Activated CD4-positive, alpha-beta memory T cell treated with anti-CD3 and anti-CD28 coated beads for 36 hours (primary cell): Measurements from ENCODE around the gene SLC39A9. TPM values are rescaled to one million over a fixed set of nuclear protein-coding genes. Genes with fewer than 3 reads are reported as not detected.

ENCODE experiments used
- CTCF ChIA-PET: fragments of 350-600 bp; sonication (Branson Sonifier 250); formaldehyde crosslinking; loops from one replicate; lab custom pipeline; 2021; ENCODE audit warnings: antibody characterized with exemption, inconsistent platforms; lab: Charles Lee
- POLR2A ChIA-PET: fragments of 350-600 bp; sonication (Branson Sonifier 250); formaldehyde crosslinking; loops from one replicate; lab custom pipeline; 2021; ENCODE audit warnings: antibody characterized with exemption; lab: Charles Lee
- DNase-seq: peaks from one replicate; pipeline ENCODE4 v3.0.0-alpha.2; 2020
- H3K27ac Mint-ChIP-seq: one replicate; pipeline ENCODE4 v1.8.0; 2021; ENCODE audit warnings: mixed read lengths
- H3K27me3 Mint-ChIP-seq: one replicate; pipeline ENCODE4 v1.8.0; 2021; ENCODE audit warnings: mixed read lengths
- H3K36me3 Mint-ChIP-seq: one replicate; pipeline ENCODE4 v1.8.0; 2021; ENCODE audit warnings: mixed read lengths
- H3K4me1 Mint-ChIP-seq: one replicate; pipeline ENCODE4 v1.8.0; 2021; ENCODE audit warnings: low read depth, mixed read lengths
- H3K4me3 Mint-ChIP-seq: one replicate; pipeline ENCODE4 v1.8.0; 2021; ENCODE audit warnings: mild to moderate bottlenecking, mixed read lengths
- H3K9me3 Mint-ChIP-seq: one replicate; pipeline ENCODE4 v1.8.0; 2021; ENCODE audit warnings: mixed read lengths
- intact Hi-C: fragments of 100-400 bp; cut with micrococcal nuclease; formaldehyde crosslinking; loops from one replicate; pipeline ENCODE4 v1.15.1; 2023
- total RNA-seq, 2 experiments: library from RNA; stranded (reverse); gene quantifications; one replicate each; pipeline ENCODE4 v1.2.3, GENCODE V29; 2021

The SLC39A9 gene
- total RNA-seq, 2 experiments from 2014 or later, result 39.3 to 40.3 TPM

DNA sequence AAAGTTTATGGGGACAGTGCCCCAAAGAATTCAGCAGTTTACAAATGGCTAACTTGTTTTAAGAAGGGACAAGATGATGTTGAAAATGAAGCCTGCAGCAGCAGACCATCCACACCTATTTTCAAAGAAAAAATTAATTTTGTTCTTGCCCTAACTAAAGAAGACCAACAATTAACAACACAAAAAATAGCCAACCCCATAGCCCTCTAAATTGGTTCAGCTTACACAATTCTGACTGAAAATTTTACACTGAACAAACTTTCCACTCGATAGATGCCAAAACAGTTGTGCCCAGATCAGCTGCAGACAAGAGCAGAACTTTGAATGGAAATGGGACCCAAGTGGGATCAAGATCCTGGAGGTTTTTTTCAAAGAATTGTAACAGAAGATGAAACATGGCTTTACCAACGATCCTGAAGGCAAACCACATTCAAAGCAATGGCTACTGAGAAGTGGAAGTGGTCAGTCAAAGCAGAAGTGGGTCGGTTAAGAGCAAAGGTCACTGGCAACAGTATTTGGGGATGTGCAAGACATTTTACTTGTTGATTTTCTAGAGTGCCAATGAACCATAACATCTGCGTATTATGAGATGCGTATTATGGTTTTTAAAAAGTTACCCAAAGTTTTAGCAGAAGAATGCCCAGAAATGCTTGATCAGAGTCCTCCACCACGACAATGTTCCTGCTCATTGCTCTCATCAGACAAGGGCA lies 30.0 kb downstream of the SLC39A9 start:
- peaks cover 30% of the 10 kb centered on the region for H3K36me3 Mint-ChIP-seq
- intact Hi-C loops, result no loop called here
- no peak overlapping the region for H3K4me3 Mint-ChIP-seq
- H3K9me3 Mint-ChIP-seq, result no peaks in the 10 kb centered on the region
- no peak overlapping the region for H3K27ac Mint-ChIP-seq
- no peak for DNase-seq
- POLR2A ChIA-PET, result interaction anchor here (0.6 kb wide), 3 partner anchors 288 to 823 kb away, joined by 3 to 4 read pairs (median 4); no protein-coding TSS in a partner anchor
- H3K4me1 Mint-ChIP-seq, result peaks cover 5% of the 10 kb centered on the region
- CTCF ChIA-PET, result no interaction called here
- no peaks in the 10 kb centered on the region for H3K27me3 Mint-ChIP-seq

DNA sequence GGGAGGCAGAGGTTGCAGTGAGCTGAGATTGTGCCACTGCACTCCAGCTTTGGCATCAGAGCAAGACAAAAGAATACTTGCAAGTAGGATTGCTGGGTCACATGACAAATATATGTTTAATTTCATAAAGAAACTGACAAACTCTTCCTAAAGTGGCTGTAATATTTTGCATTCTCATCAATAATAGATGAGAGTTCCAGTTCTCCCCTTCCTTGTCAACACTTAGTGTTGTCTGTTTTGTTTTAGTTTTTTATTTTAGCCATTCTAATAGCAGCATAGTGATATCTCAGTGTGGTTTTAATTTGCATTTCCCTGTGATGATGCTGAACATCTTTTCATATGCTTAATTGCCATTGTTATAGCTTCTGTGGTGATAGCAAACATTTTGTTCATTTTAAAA lies 31.2 kb downstream of the SLC39A9 start:
- no peak overlapping the region for H3K4me3 Mint-ChIP-seq
- no peak overlapping the region for H3K27ac Mint-ChIP-seq
- H3K36me3 Mint-ChIP-seq, result peaks cover 26% of the 10 kb centered on the region
- peaks cover 3% of the 10 kb centered on the region for H3K4me1 Mint-ChIP-seq
- no peak for DNase-seq
- ChIA-PET CTCF (no interaction called here), POLR2A (no interaction called here)
- no peaks in the 10 kb centered on the region for H3K27me3 Mint-ChIP-seq
- H3K9me3 Mint-ChIP-seq, result no peaks in the 10 kb centered on the region
- intact Hi-C loops, result no loop called here

DNA sequence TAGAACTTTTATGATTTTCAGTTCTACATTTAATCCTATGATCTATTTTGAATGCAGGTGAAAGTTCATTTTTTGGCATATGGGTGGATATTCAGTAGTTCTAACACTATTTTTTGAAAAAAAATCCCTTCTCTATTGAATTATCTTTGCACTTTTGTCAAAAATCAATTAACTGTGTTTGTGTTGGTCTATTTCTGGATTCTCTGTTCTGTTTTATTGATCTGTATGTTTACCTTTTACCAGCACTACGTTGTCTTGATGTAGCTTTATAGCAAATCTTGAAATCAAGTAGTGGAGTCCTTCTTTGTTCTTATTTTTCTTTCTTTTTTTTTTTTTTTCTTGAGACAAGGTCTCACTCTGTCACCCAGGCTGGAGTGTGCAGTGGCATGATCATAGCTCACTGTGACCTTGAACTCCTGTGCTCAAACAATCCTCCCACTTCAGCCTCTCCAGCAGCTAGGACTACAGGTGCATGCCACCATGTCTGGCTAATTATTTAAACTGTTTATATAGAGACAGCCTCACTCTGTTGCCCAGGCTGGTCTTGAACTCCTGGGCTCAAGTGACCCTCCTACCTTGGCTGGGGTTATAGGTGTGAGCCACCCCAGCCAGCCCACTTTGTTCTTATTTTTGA lies 31.9 kb downstream of the SLC39A9 start:
- CTCF ChIA-PET, result interaction anchor here (1.1 kb wide), 1 partner anchor 196 kb away, joined by 3 read pairs; no protein-coding TSS in a partner anchor
- H3K27me3 Mint-ChIP-seq, result no peaks in the 10 kb centered on the region
- intact Hi-C loops, result no loop called here
- H3K4me3 Mint-ChIP-seq, result no peak overlapping the region
- DNase-seq, result no peak
- no peak overlapping the region for H3K27ac Mint-ChIP-seq
- no peaks in the 10 kb centered on the region for H3K9me3 Mint-ChIP-seq
- H3K36me3 Mint-ChIP-seq, result peaks cover 20% of the 10 kb centered on the region
- peaks cover 3% of the 10 kb centered on the region for H3K4me1 Mint-ChIP-seq
- POLR2A ChIA-PET, result no interaction called here

DNA sequence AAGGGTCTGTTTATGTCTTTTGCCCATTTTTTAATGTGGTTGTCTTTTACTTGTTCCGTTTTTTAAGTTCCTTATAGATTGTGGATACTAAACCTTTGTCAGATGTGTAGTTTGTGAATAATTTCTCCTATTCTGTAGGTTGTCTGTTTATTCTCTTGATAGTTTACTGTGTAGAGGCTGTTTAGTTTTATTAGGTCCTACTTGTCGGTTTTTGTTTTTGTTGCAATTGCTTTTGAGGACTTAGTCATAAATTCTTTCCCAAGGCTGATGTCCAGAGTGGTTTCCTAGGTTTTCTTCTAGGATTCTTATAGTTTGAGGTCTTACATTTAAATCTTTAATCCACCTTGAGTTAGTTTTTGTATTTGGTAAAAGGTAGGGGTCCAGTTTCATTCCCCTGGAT lies 33.9 kb downstream of the SLC39A9 start:
- intact Hi-C loops, result no loop called here
- CTCF ChIA-PET, result interaction anchor here (0.7 kb wide), 1 partner anchor 29 kb away, joined by 3 read pairs; no protein-coding TSS in a partner anchor
- Mint-ChIP-seq H3K4me1 (peaks cover 3% of the 10 kb centered on the region), H3K36me3 (peaks cover 10% of the 10 kb centered on the region), H3K4me3 (no peak overlapping the region), H3K27ac (no peak overlapping the region), H3K27me3 (no peaks in the 10 kb centered on the region), H3K9me3 (no peaks in the 10 kb centered on the region)
- POLR2A ChIA-PET, result no interaction called here
- no peak for DNase-seq

DNA sequence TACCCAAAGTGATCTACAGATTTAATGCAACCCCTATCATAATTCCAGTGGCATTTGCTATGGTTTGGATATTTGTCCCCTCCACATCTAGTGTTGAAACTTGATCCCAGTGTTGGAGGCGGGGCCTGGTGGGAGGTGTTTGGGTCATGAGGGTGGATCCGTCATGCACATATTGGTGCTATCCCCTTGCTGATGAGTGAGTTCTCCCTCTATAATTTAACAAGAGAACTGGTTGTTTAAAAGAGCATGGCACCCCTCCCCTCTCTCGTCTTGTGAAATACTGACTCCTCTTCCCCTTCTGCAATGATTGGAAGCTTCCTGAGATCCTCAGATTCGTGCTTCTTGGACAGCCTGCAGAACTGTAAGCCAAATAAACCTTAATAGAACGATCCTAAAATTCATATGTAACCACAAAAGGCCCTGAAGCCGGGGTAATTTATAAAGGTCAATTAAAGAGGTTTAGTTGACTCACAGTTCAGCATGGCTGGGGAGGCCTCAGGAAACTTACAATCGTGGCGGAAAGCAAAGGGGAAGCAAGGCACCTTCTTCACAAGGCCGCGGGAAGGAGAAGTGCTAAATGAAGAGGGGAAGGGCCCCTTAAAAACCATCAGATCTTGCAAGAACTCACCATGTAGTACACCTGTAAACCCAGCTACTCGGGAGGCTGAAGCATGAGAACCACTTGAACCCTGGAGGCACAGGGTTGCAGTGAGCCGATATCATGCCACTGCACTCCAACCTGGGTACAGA lies 41.2 kb downstream of the SLC39A9 start:
- H3K9me3 Mint-ChIP-seq, result no peaks in the 10 kb centered on the region
- ChIA-PET CTCF (interaction anchor here (1.9 kb wide), 1 partner anchor 197 kb away, joined by 5 read pairs; no protein-coding TSS in a partner anchor), POLR2A (no interaction called here)
- no peak for DNase-seq
- H3K4me3 Mint-ChIP-seq, result no peak overlapping the region
- peaks cover 17% of the 10 kb centered on the region for H3K36me3 Mint-ChIP-seq
- H3K27me3 Mint-ChIP-seq, result no peaks in the 10 kb centered on the region
- H3K4me1 Mint-ChIP-seq, result peaks cover 8% of the 10 kb centered on the region
- intact Hi-C loops, result no loop called here
- H3K27ac Mint-ChIP-seq, result no peak overlapping the region

DNA sequence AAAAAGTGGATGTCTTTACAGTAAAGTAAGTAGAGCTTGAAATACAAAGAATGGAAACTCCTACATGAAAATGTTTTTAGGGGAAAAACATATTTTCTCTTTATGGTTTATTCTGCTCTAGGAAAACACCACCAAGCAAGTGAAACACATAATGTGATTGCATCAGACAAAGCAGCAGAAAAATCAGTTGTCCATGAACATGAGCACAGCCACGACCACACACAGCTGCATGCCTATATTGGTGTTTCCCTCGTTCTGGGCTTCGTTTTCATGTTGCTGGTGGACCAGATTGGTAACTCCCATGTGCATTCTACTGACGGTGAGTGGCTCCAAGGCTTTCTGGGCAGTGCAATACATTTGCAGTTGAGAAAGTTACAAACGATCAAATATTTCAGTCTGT lies 43.5 kb downstream of the SLC39A9 start:
- CTCF ChIA-PET, result interaction anchor here (1.6 to 1.8 kb wide), 2 partner anchors 18 to 33 kb away, joined by 5 to 6 read pairs; no protein-coding TSS in a partner anchor
- H3K27ac Mint-ChIP-seq, result peak overlapping the region; percentile 40
- H3K36me3 Mint-ChIP-seq, result peaks cover 17% of the 10 kb centered on the region
- POLR2A ChIA-PET, result interaction anchor here (0.5 kb wide), 1 partner anchor 1345 kb away, joined by 5 read pairs; no protein-coding TSS in a partner anchor
- peak overlapping the region; percentile 45 for H3K4me3 Mint-ChIP-seq
- H3K27me3 Mint-ChIP-seq, result no peaks in the 10 kb centered on the region
- H3K4me1 Mint-ChIP-seq, result peaks cover 8% of the 10 kb centered on the region
- no peaks in the 10 kb centered on the region for H3K9me3 Mint-ChIP-seq
- intact Hi-C loops, result no loop called here
- DNase-seq, result no peak

DNA sequence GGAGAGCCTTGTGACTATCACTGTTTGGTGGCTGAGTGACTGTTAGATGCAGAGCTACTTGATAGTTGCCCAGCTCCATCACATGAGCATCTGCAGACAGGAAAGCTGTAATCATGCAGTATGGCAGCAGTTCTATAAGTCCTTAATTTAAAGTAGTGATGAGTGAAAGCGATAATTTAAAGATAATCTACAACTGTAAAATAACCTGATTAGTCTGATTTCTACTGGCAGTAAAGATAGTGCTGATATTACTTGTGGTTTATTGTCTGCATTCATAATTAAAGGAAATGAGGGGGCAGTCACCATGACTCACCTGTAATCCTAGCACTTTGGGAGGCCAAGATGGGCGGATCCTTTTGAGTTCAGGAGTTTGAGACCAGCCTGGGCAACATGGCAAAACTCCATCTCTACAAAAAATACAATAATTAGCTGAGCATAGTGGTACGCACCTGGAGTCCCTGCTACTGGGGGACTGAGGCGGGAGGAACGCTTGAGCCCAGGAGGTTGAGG lies 44.9 kb downstream of the SLC39A9 start:
- intact Hi-C loops, result no loop called here
- peaks cover 17% of the 10 kb centered on the region for H3K36me3 Mint-ChIP-seq
- no peaks in the 10 kb centered on the region for H3K9me3 Mint-ChIP-seq
- peak overlapping the region; percentile 4 for H3K4me3 Mint-ChIP-seq
- peaks cover 8% of the 10 kb centered on the region for H3K4me1 Mint-ChIP-seq
- no peak overlapping the region for H3K27ac Mint-ChIP-seq
- DNase-seq, result no peak
- H3K27me3 Mint-ChIP-seq, result no peaks in the 10 kb centered on the region
- ChIA-PET CTCF (interaction anchor here (1.0 kb wide), 1 partner anchor 106 kb away, joined by 3 read pairs; no protein-coding TSS in a partner anchor), POLR2A (no interaction called here)

DNA sequence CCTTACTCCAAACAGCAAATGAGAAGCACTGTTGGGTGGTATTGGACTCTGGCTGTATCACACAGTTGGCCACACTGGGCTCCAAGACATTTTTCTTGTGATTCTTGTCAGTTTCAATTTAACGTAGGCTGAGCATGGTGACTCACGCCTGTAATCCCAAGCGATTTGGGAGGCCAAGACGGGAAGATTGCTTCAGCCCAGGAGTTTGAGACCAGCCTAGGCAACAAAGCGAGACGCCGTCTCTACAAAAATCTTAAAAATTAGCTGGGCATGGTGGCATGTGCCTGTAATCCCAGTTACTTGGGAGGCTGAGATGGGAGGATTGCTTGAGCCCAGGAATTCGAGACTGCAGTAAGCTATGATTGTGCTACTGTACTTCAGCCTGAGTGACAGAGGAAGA lies 50.7 kb downstream of the SLC39A9 start:
- H3K27me3 Mint-ChIP-seq, result no peaks in the 10 kb centered on the region
- ChIA-PET POLR2A (interaction anchor here (0.6 kb wide), 1 partner anchor 197 kb away, joined by 3 read pairs; no protein-coding TSS in a partner anchor), CTCF (no interaction called here)
- intact Hi-C loops, result no loop called here
- no peak overlapping the region for H3K4me3 Mint-ChIP-seq
- no peak overlapping the region for H3K27ac Mint-ChIP-seq
- no peak for DNase-seq
- no peaks in the 10 kb centered on the region for H3K4me1 Mint-ChIP-seq
- peaks cover 3% of the 10 kb centered on the region for H3K36me3 Mint-ChIP-seq
- no peaks in the 10 kb centered on the region for H3K9me3 Mint-ChIP-seq

DNA sequence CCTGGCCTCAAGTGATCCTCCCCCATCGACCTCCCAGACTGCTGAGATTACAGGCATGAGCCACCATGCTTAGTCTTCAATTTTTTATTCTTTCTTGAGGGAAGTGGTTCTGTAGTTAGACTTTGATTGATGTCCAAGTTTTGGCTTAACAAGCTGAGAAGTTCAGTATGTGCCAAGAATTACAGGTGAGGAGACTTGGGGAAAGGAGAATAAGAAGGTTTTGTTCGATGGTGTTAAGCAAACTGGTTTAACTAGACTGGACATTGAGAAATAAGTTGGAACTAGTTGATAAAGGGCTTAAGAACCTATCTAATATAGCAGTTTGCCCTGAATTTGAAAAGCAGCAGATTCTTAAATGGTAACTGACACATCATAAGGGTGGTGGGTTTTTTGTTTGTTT lies 53.4 kb downstream of the SLC39A9 start:
- Mint-ChIP-seq H3K9me3 (no peaks in the 10 kb centered on the region), H3K36me3 (peaks cover 2% of the 10 kb centered on the region), H3K4me1 (no peaks in the 10 kb centered on the region), H3K4me3 (no peak overlapping the region), H3K27ac (no peak overlapping the region), H3K27me3 (no peaks in the 10 kb centered on the region)
- CTCF ChIA-PET, result interaction anchor here (1.5 kb wide), 1 partner anchor 10 kb away, joined by 4 read pairs; no protein-coding TSS in a partner anchor
- DNase-seq, result no peak
- intact Hi-C loops, result no loop called here
- POLR2A ChIA-PET, result no interaction called here

DNA sequence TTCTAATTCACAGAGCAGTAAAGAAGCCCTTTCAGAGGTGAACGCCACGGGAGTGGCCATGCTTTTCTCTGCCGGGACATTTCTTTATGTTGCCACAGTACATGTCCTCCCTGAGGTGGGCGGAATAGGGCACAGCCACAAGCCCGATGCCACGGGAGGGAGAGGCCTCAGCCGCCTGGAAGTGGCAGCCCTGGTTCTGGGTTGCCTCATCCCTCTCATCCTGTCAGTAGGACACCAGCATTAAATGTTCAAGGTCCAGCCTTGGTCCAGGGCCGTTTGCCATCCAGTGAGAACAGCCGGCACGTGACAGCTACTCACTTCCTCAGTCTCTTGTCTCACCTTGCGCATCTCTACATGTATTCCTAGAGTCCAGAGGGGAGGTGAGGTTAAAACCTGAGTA lies 59.9 kb downstream of the SLC39A9 start:
- intact Hi-C loops, result no loop called here
- H3K4me1 Mint-ChIP-seq, result no peaks in the 10 kb centered on the region
- no peaks in the 10 kb centered on the region for H3K9me3 Mint-ChIP-seq
- CTCF ChIA-PET, result interaction anchor here (1.7 to 7.2 kb wide), 5 partner anchors 196 to 595 kb away, joined by 4 to 112 read pairs (median 17); partner anchors contain the start of gene GALNT16
- H3K4me3 Mint-ChIP-seq, result no peak overlapping the region
- DNase-seq, result no peak
- no peaks in the 10 kb centered on the region for H3K27me3 Mint-ChIP-seq
- no peak overlapping the region for H3K27ac Mint-ChIP-seq
- POLR2A ChIA-PET, result no interaction called here
- peaks cover 15% of the 10 kb centered on the region for H3K36me3 Mint-ChIP-seq

DNA sequence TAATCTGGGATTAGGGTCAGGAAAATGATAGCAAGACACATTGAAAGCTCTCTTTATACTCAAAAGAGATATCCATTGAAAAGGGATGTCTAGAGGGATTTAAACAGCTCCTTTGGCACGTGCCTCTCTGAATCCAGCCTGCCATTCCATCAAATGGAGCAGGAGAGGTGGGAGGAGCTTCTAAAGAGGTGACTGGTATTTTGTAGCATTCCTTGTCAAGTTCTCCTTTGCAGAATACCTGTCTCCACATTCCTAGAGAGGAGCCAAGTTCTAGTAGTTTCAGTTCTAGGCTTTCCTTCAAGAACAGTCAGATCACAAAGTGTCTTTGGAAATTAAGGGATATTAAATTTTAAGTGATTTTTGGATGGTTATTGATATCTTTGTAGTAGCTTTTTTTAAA lies 60.6 kb downstream of the SLC39A9 start:
- no peak overlapping the region for H3K4me3 Mint-ChIP-seq
- H3K27ac Mint-ChIP-seq, result no peak overlapping the region
- no peaks in the 10 kb centered on the region for H3K27me3 Mint-ChIP-seq
- ChIA-PET POLR2A (no interaction called here), CTCF (interaction anchor here (0.8 to 7.2 kb wide), 15 partner anchors 8 to 596 kb away, joined by 3 to 112 read pairs (median 4); partner anchors contain the start of genes CCDC177, EXD2 and GALNT16)
- no peak for DNase-seq
- no peaks in the 10 kb centered on the region for H3K9me3 Mint-ChIP-seq
- intact Hi-C loops, result no loop called here
- H3K36me3 Mint-ChIP-seq, result peaks cover 15% of the 10 kb centered on the region
- H3K4me1 Mint-ChIP-seq, result no peaks in the 10 kb centered on the region
